Left forelimb (tissue), 1 donor: ENCODE data around the gene RNF7.
"Not testable (repeated sequence)": the region's sequence is repeated elsewhere in the genome, so short reads cannot be mapped to it uniquely, and the experiment has no call there.

ENCODE experiments used
- DNase-seq: peaks from one replicate; pipeline ENCODE4 v3.0.0-alpha.2; 2018; ENCODE audit warnings: low spot score

Gene RNF7

DNA sequence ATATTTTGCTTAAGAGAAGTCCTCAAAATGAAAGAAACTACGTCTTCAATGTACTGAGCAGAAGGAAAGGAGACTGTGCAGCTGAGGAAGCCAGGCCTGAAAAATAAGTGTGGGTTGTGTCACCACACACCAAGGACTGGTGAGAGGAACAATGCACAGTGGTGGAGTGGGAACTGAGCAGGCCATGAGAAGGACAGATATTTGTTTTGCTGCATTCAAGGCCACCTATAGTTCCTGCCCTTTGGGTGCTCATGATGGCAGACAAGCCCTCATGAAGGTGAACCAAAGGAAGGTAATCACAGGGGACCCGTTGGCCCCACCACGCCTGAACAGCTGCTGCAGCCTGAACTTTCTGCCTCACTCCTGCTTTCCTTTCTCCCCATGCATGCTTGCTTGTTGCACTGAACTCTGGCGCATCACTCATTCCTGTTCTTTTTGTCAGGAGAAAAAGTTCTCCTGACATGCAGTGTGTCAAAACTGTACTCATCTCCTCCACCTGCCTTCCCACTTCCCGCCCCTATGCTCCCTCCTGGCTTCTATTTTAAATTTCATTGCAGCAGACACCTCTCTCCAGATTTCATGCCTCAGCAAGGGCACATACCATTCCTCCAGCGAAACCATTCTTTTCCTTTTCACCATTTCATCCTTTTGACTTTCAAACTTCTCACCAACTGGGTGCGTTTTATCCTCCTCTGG, 2.2 kb upstream of the RNF7 start:
- DNase-seq = no peak

DNA sequence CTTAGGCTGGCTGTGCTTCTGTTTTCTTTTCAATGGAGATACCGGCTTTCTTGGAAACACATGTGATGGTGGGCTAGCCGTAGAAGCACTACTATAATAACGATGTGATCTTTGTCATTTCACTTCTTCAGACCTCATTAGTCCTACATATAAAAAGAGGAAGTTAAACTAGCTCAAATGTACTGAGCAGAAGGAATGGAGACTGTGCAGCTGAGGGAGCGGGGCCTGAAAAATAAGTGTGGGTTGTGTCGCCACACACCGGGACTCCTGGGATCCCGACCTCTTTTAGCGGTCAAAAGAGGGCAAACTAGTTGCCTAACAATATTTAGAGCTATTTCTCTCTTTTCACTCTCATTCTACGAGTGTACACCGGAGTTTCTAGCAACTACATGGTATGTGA, 1.0 kb upstream of the RNF7 start:
- no peak for DNase-seq

DNA sequence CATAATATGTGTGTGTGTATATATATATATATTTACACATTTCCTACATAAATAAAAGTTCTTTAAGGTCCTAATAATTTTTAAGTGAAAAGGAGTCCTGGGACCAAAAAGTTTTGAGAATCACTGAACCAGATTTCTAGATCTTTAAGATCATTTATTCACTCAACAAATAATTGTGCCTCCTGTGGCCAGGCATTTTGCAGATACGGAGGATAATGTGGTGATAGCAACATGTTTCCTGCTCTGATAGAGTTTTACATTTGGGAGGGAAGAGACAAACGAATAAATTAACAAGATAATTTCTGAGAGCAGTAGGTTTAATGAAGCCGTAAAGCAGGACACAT, 448 bp upstream of the RNF7 start:
- no peak for DNase-seq

DNA sequence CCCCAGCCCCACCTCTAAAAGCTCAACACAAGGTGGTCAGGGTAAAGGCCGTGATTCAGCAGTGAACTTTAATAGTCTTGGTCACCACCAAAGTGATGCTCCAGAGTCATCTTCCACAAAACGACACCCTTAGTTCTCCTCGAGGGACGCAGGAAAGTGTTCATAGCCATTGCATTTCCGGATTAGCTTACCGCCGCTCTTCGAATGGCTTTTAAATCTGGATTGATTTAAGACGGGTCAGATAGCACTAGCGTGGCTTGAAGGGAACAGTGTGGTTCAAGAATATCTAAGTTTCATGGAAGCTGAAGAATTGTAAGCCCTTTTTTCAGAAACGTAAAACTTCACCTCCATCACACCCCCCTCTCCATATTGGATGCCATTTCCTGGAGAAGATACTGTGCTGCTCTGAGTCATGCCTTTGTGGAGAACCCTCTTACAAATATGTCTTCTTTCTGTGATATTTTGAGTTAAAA, 829 bp downstream of the RNF7 start:
- no peak for DNase-seq

DNA sequence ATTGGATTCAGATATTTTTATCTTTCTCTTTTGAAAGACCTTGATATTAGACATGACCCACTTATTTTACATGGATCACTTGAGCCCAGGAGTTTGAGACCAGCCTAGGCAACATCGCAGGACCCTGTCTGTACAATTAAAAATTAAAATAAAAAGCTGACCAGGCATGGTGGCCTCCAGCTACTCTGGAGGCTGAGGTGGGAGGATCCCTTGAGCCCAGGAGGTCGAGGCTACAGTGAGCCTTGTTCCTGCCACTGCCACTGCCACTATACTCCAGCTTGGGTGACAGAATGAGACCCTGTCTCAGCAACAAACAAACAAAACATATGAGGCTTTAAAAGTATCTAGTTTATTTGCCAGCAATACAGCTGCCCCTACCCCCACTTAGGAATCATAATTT, 1.6 kb downstream of the RNF7 start:
- no peak for DNase-seq

DNA sequence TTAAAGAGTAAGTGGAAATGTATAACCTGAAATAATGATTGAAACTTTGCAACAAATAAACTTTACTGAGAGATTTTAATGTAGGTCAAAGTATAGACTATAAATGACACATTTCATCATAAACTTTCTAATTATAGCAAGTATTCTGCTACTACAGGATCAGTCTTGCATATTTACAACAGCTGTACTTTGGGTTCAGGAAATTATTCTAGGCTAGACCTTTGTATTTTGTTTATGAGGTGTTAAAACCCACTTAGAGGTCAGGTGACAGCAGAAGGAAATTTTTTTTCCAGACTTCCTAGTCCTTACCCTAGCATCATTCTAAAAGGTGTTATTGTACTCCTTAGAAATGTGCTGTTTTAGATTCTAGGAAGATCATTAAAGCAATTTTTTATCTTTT, 2.3 kb downstream of the RNF7 start:
- no peak for DNase-seq

DNA sequence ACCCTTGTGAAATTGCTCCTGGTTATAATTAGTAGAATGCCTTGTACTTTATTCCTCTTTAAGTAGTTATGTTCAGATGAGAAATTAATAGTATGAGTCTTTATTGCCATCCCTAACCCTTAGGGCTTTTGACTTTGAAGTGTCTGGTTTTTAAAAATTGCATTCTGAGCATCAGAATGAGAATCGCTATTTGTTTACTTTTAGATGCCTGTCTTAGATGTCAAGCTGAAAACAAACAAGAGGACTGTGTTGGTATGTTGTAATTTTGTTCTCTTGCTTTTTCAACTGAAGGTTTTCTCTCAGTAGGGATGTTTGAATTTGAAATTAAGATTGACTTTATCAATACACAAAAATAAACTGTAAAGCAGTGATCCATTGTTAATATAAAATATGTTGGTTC, 5.2 kb downstream of the RNF7 start:
- no peak for DNase-seq

DNA sequence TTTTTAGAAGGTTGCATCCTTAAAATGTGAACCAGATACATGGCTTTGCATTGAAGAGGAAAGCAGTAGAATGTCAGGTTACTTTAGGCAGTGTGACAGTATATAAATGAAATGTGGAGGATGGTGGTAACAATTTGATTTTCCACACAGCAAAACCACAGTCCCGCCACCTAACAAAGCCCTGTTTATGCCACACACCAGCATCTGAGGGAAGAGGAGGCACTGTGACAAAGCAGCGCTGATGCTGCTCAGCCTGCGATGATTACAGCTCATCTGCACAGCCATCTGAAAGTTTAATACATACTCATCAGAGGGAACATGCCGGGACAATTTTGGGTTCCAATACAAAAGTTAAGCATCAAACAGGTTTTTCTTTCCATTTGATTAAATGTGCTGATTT, 8.9 kb downstream of the RNF7 start:
- no peak for DNase-seq

DNA sequence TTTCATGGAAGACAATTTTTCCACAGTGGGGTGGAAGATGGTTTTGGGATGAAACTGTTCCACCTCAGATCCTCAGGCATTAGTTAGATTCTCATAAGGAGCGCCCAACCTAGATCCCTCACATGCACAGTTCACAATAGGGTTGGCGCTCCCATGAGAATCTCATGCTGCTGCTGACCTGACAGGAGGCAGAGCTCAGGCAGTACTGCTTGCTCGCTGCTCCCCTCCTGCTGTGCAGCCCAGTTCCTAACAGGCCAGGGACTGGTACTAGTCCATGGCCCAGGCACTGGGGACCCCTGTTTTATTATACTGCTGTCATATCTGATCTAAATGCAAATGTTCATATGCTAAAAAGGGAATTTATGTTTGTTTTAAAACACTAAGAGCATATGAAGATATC, 15.3 kb downstream of the RNF7 start:
- DNase-seq = no peak

DNA sequence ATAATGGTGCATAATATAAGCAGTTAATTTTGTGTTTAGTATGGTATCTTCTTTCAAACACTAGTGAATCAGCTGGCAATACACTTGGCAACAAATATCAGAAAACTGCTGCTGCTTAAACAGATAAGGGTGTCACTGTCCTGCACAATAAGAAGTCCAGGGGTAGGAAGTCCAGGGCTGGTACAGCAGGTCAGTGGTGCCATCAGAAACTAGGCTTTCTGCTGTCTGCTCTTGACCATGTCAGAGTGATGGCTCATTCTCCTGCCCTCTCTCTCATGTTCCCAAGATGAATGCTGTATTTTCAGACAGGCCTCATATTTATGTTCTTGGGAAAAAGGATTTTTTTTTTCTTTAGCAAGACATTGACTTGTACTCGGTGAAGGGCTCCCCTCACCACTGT, 15.9 kb downstream of the RNF7 start:
- DNase-seq = no peak

DNA sequence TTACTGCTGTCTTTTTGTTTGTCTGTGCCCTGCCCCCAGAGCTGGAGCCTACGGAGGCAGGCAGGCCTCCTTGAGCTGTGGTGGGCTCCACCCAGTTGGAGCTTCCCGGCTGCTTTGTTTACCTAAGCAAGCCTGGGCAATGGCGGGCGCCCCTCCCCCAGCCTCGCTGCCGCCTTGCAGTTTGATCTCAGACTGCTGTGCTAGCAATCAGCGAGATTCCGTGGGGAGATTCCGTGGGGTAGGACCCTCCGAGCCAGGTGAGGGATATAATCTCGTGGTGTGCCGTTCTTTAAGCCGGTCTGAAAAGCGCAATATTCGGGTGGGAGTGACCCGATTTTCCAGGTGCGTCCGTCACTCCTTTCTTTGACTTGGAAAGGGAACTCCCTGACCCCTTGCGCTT, 24.5 kb downstream of the RNF7 start:
- not testable (repeated sequence) for DNase-seq

DNA sequence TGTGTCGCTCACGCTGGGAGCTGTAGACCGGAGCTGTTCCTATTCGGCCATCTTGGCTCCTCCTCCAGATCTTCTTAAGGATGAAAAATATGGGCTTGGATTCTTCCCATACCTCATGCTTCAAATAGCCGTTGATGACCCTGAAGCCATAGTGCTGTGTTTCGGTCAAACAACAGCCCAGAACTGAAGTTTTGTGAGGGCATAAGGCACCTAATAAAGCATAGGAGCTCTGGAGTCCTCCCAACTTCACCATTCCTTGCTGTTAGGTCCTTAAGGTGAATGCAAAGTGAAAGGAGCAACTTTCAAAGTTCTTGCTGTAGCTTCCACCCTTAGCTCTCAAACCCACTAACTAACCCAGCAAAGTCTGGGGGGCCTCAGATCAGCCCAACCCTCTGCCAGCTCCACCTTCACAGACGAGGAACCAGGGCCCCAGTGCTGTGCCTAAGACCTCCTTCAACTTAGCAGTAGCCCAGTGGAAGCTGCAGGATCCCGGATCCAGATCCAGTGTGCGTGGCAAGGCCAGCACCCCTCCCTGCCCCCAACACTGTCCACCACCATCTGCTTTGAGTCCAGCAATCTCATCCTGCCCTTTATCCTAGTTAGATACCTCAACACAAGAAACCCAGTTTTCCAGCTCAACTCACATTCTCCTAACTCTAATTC, 25.1 kb downstream of the RNF7 start, which contains the start of gene GRK7:
TSS of gene GRK7 (plus strand) at position 321 of the 663 bp plus-strand sequence. CDS start 14,877 bp downstream, outside the sequence.
- DNase-seq = no peak

DNA sequence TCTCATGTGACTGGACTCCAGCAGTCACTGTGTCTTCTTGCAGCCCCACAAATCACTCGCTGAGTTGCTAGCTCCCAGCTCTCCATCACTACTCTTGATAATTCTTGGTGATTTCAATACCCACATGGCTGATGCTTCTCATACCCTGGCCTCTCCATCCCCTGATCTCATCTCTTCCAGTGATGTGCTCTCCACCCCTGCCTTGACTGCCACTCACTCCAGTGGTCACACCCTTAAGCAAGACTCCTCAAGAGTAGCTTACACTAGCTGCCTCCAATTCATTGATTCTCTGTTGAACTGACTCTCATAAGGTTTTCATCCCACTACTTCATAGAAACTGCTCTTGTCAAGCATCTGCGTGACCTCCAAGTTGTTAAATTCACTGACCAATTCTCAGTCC, 25.9 kb downstream of the RNF7 start:
- DNase-seq = no peak

DNA sequence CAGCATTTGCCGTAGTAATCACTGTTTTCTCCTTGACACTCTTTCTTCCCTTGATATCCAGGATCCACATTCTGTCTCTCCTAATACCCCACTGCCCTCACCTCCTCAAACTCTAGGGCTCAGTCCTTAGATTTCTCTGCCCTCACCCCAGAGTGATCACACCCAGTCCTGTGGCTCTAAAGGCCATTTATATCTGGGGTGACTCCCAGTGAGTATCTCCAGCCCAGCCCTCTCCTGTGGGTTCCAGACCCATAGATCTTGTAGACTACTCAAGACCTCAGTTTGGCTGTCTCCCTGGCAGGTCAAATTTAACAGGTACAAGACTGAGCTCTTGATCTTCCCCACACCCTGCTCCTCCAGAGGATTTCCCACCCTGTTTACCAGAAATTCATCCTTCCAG, 26.4 kb downstream of the RNF7 start:
- DNase-seq = no peak

DNA sequence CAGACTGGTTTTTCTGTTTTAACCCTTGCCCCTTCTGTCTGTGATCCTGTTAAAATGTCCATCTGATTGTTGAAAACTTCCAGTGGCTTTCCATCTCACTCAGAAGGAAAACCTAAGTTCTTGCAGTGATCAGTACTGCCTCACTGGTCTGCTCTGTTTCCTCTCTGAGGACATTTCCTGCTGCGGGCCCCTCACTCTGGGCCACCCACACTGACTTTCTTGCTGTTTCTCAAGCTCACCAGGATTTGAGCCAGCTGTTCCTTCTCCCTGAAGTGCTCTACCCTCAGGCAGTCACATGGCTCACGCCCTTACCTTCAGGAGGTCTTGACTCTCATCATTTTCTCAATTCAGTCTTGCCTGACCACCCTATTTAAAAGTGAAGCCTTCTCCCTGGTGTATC, 26.9 kb downstream of the RNF7 start:
- no peak for DNase-seq

DNA sequence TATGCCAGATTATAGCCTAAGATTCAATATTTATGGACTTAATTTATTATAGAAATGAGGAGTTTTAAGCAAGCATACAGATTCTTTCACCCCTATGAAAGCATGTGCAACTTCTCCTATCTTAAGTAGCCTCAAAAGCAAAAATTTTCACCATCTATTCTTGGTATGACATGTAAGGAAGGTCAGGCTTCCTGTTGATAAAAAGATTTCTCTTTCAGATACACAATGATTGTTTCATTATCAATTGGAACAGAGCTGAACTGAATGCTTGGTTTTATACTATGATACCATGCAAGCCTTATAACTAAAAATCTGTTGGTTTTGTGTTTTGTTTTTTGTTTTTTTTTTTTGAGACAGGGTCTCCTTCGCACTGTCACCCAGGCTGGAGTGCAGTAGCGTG, 29.0 kb downstream of the RNF7 start:
- DNase-seq = no peak

DNA sequence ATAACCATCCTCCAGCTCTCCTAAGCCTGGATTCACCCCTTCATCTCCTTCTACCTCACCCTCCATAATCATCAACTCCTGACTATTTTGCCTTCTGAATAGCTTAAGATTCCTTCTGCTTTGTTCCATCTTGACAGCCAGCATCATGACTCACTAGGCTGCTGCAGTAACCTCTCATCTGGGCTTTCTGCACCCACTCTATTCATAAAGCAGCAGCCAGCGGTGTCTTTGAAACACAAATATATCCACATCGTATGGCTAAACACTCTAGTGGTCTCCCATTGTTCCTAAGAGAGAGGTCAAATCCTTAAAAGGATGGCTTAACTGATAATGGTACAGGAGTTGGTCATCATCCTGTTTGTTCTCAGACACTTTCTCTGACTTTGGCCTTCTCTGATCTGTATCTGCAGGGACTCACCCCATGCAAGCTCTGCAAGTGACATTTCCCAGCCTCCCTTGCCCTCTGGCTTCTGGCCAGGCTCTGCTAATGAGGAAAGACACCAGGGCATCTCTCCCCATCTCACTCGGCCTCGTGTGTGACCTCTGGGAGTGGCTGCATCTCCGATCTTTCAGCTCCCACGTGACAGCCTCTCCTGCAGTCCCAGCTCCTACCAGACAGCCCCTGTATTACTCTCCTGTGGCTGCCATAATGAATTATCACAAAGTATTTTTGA, 31.3 kb downstream of the RNF7 start:
- DNase-seq = no peak

DNA sequence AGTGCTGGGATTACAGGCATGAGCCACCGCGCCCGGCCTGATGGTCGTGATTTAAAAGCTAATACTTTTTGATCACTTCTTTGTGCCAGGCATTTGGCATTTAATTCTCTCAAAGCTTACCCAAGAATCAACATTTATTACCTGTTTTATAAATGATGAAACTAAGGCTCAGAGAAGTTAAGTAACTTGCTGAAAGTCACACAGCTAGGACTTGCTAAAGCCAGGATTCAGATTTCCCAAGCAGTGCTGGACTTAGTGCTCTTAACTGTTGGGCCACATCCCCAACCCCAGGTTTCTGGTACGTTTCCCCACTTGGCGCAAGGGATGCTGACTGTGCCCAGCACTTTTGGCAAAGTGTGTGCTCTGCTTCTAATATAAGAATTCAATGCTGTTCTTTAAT, 35.6 kb downstream of the RNF7 start:
- no peak for DNase-seq

DNA sequence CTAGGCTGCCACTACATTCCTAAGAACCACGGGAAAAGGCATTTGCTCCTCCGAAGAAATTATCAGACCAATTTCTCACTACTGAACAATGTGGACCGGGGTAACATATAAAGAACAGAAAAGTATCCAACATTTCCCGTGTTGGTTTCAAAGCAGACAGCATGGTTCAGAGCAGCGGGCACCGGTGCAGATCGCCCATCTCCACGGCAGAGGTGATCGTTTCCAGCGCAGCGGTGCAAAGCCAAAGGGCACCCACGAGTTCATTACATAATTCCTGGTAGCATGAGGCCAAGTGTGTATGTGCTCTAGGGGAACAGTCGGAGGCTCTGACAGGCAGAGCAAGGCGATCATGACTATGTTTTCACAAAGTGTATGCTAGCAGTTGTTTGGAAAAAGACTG, 38.3 kb downstream of the RNF7 start:
- no peak for DNase-seq

DNA sequence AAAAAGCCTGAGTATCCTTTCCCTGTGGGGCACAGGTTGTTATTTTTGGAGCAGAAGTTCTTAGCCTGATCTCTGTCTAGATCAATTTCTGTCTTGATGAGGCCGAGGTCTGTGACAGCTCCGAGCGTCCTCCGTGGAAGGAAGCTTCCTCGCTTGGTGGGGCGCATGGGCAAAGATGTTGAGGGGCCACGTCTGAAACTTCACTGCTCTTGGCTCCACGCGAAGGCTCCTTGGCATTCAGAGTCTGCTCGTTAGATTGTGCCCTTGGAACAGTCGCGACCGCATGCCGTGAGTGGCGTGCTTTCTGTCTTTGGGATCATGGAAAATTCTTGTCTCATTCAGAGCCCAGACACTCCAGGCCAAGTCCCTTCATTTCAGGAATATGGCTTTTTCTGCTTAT, 38.8 kb downstream of the RNF7 start:
- no peak for DNase-seq

DNA sequence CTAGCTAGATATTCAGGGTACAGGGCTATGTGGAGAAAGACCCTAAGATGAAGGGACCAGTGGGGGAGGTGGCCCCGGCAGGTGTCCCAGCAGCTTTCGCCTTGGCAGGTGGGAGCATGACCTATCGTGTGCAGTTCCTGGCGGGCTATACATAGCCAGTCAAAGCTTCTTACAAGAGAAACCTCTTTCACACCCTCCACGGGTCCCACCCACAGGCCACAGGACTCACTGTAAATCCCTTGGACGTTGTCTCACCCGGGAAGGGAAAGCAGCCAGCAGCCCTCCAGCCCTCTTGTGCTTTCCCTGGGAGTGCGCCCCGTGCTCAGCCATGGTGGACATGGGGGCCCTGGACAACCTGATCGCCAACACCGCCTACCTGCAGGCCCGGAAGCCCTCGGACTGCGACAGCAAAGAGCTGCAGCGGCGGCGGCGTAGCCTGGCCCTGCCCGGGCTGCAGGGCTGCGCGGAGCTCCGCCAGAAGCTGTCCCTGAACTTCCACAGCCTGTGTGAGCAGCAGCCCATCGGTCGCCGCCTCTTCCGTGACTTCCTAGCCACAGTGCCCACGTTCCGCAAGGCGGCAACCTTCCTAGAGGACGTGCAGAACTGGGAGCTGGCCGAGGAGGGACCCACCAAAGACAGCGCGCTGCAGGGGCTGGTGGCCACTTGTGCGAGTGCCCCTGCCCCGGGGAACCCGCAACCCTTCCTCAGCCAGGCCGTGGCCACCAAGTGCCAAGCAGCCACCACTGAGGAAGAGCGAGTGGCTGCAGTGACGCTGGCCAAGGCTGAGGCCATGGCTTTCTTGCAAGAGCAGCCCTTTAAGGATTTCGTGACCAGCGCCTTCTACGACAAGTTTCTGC, 40.1 kb downstream of the RNF7 start:
- DNase-seq = no peak

DNA sequence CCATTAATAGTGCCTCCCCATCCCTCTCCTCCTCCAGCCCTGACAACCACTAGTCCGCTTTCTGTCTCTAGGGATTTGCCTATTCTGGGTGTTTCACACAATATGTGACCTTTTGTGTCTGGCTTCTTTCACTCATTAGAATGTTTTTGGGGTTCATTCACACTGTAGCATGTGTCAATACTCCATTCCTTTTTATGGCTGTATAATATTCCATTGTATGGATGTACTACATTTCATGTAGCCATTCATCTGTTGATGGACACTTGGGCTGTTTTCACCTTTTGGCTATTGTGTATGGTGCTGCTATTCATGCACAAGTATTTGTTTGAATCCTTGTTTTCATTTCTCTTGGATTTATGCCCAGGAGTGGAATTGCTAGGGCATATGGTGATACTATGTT, 41.6 kb downstream of the RNF7 start:
- no peak for DNase-seq
